ENCODE measurements around the gene MINDY1.

DNA sequence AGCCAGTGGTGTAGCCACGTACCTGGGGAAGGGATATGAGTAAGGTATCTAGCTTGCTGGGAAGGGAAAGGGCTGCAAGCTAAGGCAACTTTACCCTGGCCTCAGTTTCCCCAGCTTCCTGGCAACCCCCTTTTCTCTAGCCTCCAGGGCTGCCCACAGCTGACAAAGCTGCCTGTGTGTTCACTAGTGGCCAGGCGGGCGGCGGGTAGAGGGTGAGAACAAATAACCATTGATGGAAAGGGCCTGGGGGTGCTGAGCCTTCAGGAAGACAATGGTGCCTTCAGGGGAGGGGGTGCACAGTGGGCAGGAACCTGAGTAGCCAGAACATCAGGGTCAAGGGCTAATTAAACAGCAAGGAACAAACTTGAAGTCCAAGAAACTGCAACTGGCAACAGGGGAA is 38.2 kb downstream of the MINDY1 start:
- TF ChIP-seq, protein P1, sequence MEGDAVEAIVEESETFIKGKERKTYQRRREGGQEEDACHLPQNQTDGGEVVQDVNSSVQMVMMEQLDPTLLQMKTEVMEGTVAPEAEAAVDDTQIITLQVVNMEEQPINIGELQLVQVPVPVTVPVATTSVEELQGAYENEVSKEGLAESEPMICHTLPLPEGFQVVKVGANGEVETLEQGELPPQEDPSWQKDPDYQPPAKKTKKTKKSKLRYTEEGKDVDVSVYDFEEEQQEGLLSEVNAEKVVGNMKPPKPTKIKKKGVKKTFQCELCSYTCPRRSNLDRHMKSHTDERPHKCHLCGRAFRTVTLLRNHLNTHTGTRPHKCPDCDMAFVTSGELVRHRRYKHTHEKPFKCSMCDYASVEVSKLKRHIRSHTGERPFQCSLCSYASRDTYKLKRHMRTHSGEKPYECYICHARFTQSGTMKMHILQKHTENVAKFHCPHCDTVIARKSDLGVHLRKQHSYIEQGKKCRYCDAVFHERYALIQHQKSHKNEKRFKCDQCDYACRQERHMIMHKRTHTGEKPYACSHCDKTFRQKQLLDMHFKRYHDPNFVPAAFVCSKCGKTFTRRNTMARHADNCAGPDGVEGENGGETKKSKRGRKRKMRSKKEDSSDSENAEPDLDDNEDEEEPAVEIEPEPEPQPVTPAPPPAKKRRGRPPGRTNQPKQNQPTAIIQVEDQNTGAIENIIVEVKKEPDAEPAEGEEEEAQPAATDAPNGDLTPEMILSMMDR (IDR thresholded peaks at IDR 0.05): no peak
- no peak for TF ChIP-seq ZFX (IDR thresholded peaks at IDR 0.05; ENCODE audit: borderline replicate concordance)
